Fibroblast of pulmonary artery (primary cell): ENCODE data around the gene SMARCD1.

ENCODE experiments used
- DNase-seq: peaks from one replicate; pipeline ENCODE4 v3.0.0-alpha.2; 2010; ENCODE audit warnings: low read depth
- H3K4me3 ChIP-seq: replicated peaks from 2 replicates; pipeline ENCODE4 v1.5.1; 2011; ENCODE audit warnings: low read depth, mild to moderate bottlenecking, control low read depth, low read length, moderate library complexity
- TF ChIP-seq, protein P1 (sequence below): IDR thresholded peaks from 2 replicates; pipeline ENCODE4 v1.5.1; 2011; ENCODE audit warnings: mild to moderate bottlenecking, control low read depth, low read length, inconsistent platforms; ENCODE audit errors: missing control alignments

Gene SMARCD1

DNA sequence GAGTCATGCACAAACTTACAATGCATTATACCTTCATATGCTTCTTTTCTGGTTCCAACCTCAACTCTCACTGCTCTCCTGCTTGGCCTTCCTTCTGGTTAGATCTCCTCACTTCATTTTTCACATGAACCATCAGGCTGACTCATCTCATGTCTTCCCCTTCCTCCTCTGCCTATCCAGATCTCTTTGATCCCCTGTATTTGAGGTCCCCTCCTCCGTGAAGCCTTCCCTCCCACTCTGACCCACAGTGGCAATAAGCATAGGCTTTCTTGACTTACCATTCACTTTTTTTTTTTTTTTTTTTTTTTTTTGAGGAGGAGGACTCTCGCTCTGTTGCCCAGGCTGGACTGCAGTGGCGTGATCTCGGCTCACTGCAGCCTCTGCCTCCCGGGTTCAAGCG is 42.4 kb upstream of the SMARCD1 start:
- DNase-seq = no peak
- TF ChIP-seq, protein P1, sequence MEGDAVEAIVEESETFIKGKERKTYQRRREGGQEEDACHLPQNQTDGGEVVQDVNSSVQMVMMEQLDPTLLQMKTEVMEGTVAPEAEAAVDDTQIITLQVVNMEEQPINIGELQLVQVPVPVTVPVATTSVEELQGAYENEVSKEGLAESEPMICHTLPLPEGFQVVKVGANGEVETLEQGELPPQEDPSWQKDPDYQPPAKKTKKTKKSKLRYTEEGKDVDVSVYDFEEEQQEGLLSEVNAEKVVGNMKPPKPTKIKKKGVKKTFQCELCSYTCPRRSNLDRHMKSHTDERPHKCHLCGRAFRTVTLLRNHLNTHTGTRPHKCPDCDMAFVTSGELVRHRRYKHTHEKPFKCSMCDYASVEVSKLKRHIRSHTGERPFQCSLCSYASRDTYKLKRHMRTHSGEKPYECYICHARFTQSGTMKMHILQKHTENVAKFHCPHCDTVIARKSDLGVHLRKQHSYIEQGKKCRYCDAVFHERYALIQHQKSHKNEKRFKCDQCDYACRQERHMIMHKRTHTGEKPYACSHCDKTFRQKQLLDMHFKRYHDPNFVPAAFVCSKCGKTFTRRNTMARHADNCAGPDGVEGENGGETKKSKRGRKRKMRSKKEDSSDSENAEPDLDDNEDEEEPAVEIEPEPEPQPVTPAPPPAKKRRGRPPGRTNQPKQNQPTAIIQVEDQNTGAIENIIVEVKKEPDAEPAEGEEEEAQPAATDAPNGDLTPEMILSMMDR = no peak
- H3K4me3 ChIP-seq = no peak overlapping the region

DNA sequence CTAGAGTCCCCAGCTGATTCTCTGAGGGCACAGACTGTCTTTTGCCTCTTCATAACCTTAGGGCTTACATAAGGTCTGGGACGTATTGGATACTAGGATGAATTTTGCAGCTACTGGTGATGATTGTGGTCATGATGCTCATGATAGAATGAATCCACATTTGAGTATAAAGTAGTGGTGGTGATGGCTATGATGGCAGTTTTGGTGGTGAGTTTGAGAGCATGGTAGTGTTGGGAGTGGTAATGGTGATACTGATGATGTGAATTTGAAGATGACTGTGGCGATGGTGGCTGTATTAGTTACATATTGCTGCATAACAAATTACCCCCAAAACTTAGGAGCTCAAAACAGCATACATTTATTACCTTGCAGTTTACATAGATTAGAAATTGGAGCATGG is 41.8 kb upstream of the SMARCD1 start:
- TF ChIP-seq, protein P1 = no peak
- DNase-seq = no peak
- no peak overlapping the region for H3K4me3 ChIP-seq

DNA sequence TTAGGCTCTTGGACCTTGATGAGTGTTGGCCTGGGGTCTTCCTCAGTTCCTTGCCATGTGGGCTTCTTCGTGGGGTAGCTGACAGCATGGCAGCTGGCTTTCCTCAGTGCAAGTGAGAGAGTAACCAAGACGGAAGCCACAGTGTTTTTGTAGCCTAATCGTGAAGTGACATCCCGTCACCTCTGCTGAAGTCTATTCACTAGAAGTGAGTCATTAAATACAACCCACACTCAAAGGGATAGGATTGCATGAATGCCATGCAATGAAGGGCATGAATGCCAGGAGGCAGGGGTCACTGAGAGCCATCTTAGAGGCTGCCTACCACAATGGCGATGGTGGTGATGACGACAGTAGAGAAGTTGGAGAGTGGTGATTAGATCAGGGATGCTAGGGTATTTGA is 41.3 kb upstream of the SMARCD1 start:
- no peak overlapping the region for H3K4me3 ChIP-seq
- no peak for DNase-seq
- TF ChIP-seq, protein P1 = no peak

DNA sequence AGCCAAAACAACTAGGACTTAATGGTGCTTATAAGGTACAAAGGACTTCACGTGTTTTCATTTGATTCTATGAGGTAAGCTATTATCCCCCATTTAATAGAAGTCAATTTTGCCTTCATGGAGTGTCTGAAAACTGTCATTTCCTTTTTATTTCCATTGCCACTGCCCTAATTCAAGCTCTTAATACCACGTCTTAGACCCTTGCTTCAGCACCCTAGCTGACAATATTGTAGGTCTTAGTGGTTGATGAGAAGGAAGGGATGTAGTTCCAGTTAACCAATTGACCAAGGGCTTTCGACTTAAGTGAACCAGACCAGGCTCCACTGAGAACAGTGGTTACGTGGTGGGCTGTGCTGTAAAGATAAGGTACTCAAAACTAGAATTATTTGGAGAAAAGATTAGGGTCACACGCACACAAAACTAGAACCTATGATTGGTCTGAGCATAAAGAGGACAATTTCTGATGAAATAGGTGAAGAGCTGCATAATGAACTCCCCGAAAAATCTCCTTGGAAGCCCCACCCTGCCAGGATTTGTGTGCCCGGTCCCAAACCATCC is 37.4 kb upstream of the SMARCD1 start:
- DNase-seq = no peak
- TF ChIP-seq, protein P1 = no peak
- no peak overlapping the region for H3K4me3 ChIP-seq

DNA sequence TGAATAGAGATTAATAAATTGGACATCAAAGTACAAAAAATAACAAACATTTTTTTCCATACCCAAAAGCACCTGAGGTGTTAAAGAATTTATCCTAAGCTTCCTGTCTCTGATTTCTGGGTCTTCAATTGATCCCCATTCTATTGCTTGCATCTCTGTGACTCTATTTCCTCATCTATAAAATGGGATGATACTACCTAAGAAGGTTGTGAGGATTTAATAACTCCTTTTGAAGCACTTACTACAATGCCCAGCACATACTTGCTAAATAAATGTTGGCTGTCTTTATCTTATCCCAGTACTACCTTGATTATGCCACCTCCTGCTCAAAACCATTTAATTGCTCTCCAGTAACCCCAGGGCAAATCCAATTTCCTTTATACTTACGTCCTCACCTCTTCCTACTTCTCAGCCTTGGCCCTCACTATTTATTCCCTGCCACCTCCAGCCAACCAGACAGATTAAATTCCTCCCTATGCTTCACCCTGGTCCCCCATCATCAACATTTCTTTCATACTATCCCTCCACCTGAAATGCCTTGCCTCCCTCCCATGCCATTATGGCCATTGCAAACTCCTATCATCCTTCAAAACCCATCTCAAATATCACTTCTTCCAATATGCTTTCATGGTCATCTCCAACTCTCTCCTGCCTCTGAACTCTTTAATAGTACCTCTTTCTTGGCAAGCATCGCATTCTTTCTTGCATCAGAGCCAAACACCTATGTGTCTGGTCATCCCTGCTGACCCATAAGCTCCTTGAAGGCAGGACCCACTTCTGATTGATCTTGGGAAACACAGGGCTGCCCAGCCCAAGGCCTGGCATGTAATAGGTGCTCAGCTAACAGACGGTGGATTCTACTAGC is 35.7 kb upstream of the SMARCD1 start:
- TF ChIP-seq, protein P1 = no peak
- no peak overlapping the region for H3K4me3 ChIP-seq
- no peak for DNase-seq

DNA sequence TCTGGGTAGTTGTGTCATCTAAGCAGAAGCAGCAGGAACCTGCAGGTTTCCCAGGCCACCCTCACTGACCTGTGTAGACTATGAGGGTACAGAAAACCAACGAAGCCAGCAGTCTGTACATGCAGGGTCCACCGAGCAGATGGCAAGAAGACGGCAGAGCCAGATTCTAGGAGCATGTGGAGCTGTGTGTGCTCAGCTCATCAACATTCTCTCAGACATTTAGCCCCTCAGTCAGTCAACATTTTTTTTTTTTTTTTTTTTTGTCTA is 35.1 kb upstream of the SMARCD1 start:
- DNase-seq = no peak
- TF ChIP-seq, protein P1 = no peak
- peak overlapping the region; percentile 19 for H3K4me3 ChIP-seq

DNA sequence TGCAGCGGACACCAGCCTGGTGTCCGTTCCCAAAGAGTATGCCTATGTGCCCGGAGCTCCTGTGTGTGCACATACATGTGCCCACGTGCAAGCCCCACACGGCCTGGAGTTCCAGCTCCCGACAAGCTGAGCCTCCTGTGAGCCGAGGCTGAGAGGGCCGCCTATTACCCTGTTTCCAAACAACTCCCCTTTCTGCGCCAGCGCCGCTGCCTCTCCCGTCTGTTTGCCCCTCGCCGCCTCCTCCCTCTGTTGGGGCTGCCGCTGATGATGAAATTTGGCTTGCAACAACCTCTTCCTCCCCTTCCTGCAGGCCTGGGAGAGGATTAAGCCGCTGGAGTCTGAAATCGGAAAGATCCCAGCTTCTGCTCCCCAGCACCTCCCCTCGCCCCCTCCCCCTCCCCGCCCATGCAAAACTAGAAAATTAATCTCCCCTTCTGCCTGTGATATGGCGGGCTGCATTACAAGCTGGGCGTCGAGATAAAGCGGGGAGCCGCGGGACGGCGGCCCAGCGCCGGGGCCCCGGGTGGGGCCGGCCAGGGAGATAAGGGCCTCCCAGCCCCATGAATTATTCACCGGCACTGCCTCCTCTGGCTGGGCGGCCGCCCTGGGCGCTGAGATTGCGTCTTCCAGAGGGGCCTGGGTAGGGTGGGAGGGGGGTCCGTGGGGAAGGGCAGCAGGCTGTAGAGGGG is 34.6 kb upstream of the SMARCD1 start:
- TF ChIP-seq, protein P1 = no peak
- peak; percentile 90 for DNase-seq
- H3K4me3 ChIP-seq = peak overlapping the region; percentile 19
